SU-DHL-6 (cell line): ENCODE results near the gene BLVRB.

Experiments
- H2AFZ ChIP-seq: fragments of 200-600 bp; sonication (generic); 2 replicates; pipeline ENCODE4 v1.6.1; 2014; ENCODE audit warnings: low read depth, mild to moderate bottlenecking, moderate library complexity, mixed read lengths, antibody characterized with exemption, low read length; ENCODE audit not compliant: severe bottlenecking
- H3F3A ChIP-seq: fragments of 200-600 bp; shearing (Covaris generic); 2 replicates; pipeline ENCODE4 v1.6.0; 2016; ENCODE audit warnings: antibody characterized with exemption, mild to moderate bottlenecking; ENCODE audit not compliant: insufficient read depth
- H3K27ac ChIP-seq: fragments of 200-600 bp; sonication (generic); 2 replicates; pipeline ENCODE4 v1.5.1; 2016; ENCODE audit warnings: low read depth, mild to moderate bottlenecking, low read length, moderate library complexity, mixed read lengths
- H3K27me3 ChIP-seq: fragments of 200-600 bp; sonication (generic), shearing (Covaris generic); 2 replicates; pipeline ENCODE4 v1.6.0; 2014; ENCODE audit warnings: mild to moderate bottlenecking, low read length
- H3K36me3 ChIP-seq: fragments of 200-600 bp; sonication (generic); 2 replicates; pipeline ENCODE4 v1.6.1; 2014; ENCODE audit warnings: mild to moderate bottlenecking, low read length, mixed read lengths
- H3K4me2 ChIP-seq: fragments of 300-600, 200-600 bp; shearing (Covaris generic), sonication (generic); 2 replicates; pipeline ENCODE4 v1.6.0; 2014; ENCODE audit warnings: low read length, low read depth, mild to moderate bottlenecking; ENCODE audit not compliant: poor library complexity, severe bottlenecking
- H3K4me3 ChIP-seq: fragments of 200-600 bp; sonication (generic); 2 replicates; pipeline ENCODE4 v1.5.1; 2014; ENCODE audit warnings: antibody characterized with exemption, low read length, mild to moderate bottlenecking, mixed read lengths; ENCODE audit not compliant: insufficient read depth, poor library complexity, severe bottlenecking
- H3K79me2 ChIP-seq: fragments of 200-600 bp; sonication (generic); 2 replicates; pipeline ENCODE4 v1.6.1; 2014; ENCODE audit warnings: mild to moderate bottlenecking, low read length, moderate library complexity; ENCODE audit not compliant: insufficient read depth
- H3K9ac ChIP-seq: fragments of 200-600 bp; sonication (generic); 2 replicates; pipeline ENCODE4 v1.7.0; 2014; ENCODE audit warnings: mild to moderate bottlenecking, low read length
- H3K9me2 ChIP-seq: fragments of 200-600 bp; sonication (generic); replicated peaks from 2 replicates; pipeline ENCODE4 v1.6.1; 2014; ENCODE audit warnings: low read length; ENCODE audit not compliant: insufficient read depth
- H3K9me3 ChIP-seq: fragments of 200-600 bp; sonication (generic); 2 replicates; pipeline ENCODE4 v1.6.1; 2014; ENCODE audit warnings: low read length, mixed read lengths; ENCODE audit not compliant: insufficient read depth
- H4K20me1 ChIP-seq: fragments of 200-600 bp; sonication (generic); 2 replicates; pipeline ENCODE4 v1.6.1; 2014; ENCODE audit warnings: low read depth, mild to moderate bottlenecking, antibody characterized with exemption, low read length, moderate library complexity, mixed read lengths
- CTCF ChIP-seq: fragments of 200-600 bp; sonication (generic); IDR thresholded peaks from one replicate; pipeline ENCODE4 v1.5.1; 2017; ENCODE audit warnings: antibody characterized with exemption, mild to moderate bottlenecking, low read length, moderate library complexity; ENCODE audit not compliant: insufficient read depth, poor library complexity, severe bottlenecking
- EZH2phosphoT487 ChIP-seq: fragments of 200-600 bp; sonication (generic), shearing (Covaris generic); conservative IDR thresholded peaks from 2 replicates; pipeline ENCODE4 v1.6.1; 2018; ENCODE audit warnings: mild to moderate bottlenecking, antibody characterized with exemption, low read length, moderate library complexity, mixed read lengths

Gene BLVRB

GRCh38 chr19:40407714-40408597 lies 57.6 kb downstream of the BLVRB start:
- no peak overlapping the region for H3K9ac ChIP-seq
- no peaks in the 10 kb centered on the region for H4K20me1 ChIP-seq
- no peaks in the 10 kb centered on the region for H3K36me3 ChIP-seq
- no peaks in the 10 kb centered on the region for H3K9me2 ChIP-seq
- no peak overlapping the region for H2AFZ ChIP-seq
- TF ChIP-seq EZH2phosphoT487: no peak
- TF ChIP-seq CTCF: no peak
- H3K4me2 ChIP-seq: no peak overlapping the region
- H3K4me3 ChIP-seq: no peak overlapping the region
- no peak overlapping the region for H3K27ac ChIP-seq
- H3K27me3 ChIP-seq: no peaks in the 10 kb centered on the region
- no peaks in the 10 kb centered on the region for H3F3A ChIP-seq
- no peaks in the 10 kb centered on the region for H3K79me2 ChIP-seq
- H3K9me3 ChIP-seq: no peaks in the 10 kb centered on the region

- Histone ChIP-seq H3K9ac (peak overlapping the region; percentile 50), H2AFZ (peak overlapping the region; percentile 99), H3K9me2 (no peaks in the 10 kb centered on the region), H3K9me3 (no peaks in the 10 kb centered on the region), H4K20me1 (no peaks in the 10 kb centered on the region), H3K4me2 (peak overlapping the region; percentile 97), H3K36me3 (no peaks in the 10 kb centered on the region), H3F3A (no peaks in the 10 kb centered on the region), H3K27me3 (no peaks in the 10 kb centered on the region), H3K27ac (0 out of 2 replicates have a peak overlapping the region, but pooled peaks have one; percentile 30), H3K4me3 (peak overlapping the region; percentile 60), H3K79me2 (no peaks in the 10 kb centered on the region)
- TF ChIP-seq EZH2phosphoT487 (no peak), CTCF (no peak)
These were observed 62.1 kb downstream of the BLVRB start for GRCh38 chr19:40403262-40403984.

GRCh38 chr19:40400559-40400958 lies 65.0 kb downstream of the BLVRB start:
- no peak overlapping the region for H2AFZ ChIP-seq
- H3K79me2 ChIP-seq: no peaks in the 10 kb centered on the region
- no peaks in the 10 kb centered on the region for H4K20me1 ChIP-seq
- H3K27me3 ChIP-seq: no peaks in the 10 kb centered on the region
- no peaks in the 10 kb centered on the region for H3K9me3 ChIP-seq
- H3K27ac ChIP-seq: no peak overlapping the region
- H3K4me2 ChIP-seq: no peak overlapping the region
- H3K9me2 ChIP-seq: no peaks in the 10 kb centered on the region
- no peak overlapping the region for H3K9ac ChIP-seq
- no peak for TF ChIP-seq CTCF
- TF ChIP-seq EZH2phosphoT487: no peak
- no peaks in the 10 kb centered on the region for H3F3A ChIP-seq
- no peaks in the 10 kb centered on the region for H3K36me3 ChIP-seq
- H3K4me3 ChIP-seq: no peak overlapping the region
